IPS-NIHi7 (cell line): Measurements from ENCODE around the gene RDX.

Source experiments
- DNase-seq: peaks from one replicate; pipeline ENCODE4 v3.0.0; 2012; ENCODE audit warnings: mixed read lengths; ENCODE audit errors: extremely low spot score

The RDX gene

GRCh38 chr11:110130642-110131238, 165.7 kb downstream of the RDX start:
- no peak for DNase-seq

GRCh38 chr11:110128161-110128560, 168.3 kb downstream of the RDX start:
- DNase-seq = peak; percentile 26

- no peak for DNase-seq
These were observed 169.5 kb downstream of the RDX start for GRCh38 chr11:110126936-110127335.

- DNase-seq = no peak
These were observed 170.8 kb downstream of the RDX start for GRCh38 chr11:110125632-110126031.
